IMR-90 (cell line): ENCODE measurements around the gene EPHA6. TPM values are rescaled to one million over a fixed set of nuclear protein-coding genes. Genes with fewer than 3 reads are reported as not detected.

Experiments used
- ATAC-seq: fragments of 200-7000 bp; cut with Tn5 transposase; 2 replicates; pipeline ENCODE4 v1.9.1; 2020; ENCODE audit warnings: low read depth, mild to moderate bottlenecking, moderate library complexity
- BruUV-seq: library from RNA; stranded (reverse); fragments of 400-500 nt; replicated peaks from 2 replicates; lab custom pipeline; 2021; lab: Mats Ljungman, UMichigan
- CTCF ChIA-PET: fragments of 300-600 bp; formaldehyde crosslinking; extraction: SDS; loops from one replicate; lab custom pipeline; 2021; ENCODE audit warnings: antibody characterized with exemption; lab: Yijun Ruan, JAX
- POLR2A ChIA-PET: fragments of 300-600 bp; sonication (Branson Sonifier 250); formaldehyde crosslinking; loops from one replicate; lab custom pipeline; 2022; ENCODE audit warnings: antibody characterized with exemption; ENCODE audit not compliant: unreplicated experiment; lab: Charles Lee
- DNase-seq: peaks from one replicate; pipeline ENCODE4 v3.0.0; 2013
- H2AFZ ChIP-seq: replicated peaks from 2 replicates; pipeline ENCODE3; 2013; ENCODE audit warnings: low read length, mild to moderate bottlenecking; ENCODE audit not compliant: poor library complexity
- H2AK5ac ChIP-seq: 2 replicates; pipeline ENCODE4 v1.6.1; 2013; ENCODE audit warnings: low read depth, low read length, inconsistent platforms
- H2AK9ac ChIP-seq: replicated peaks from 2 replicates; pipeline ENCODE3; 2013; ENCODE audit warnings: mild to moderate bottlenecking, low read depth, low read length, moderate library complexity; ENCODE audit not compliant: poor library complexity
- H2BK120ac ChIP-seq: 2 replicates; pipeline ENCODE4 v1.6.1; 2013; ENCODE audit warnings: low read depth, low read length, inconsistent platforms
- H2BK15ac ChIP-seq: 3 replicates; pipeline ENCODE4 v1.6.1; 2013; ENCODE audit warnings: low read depth, low read length, inconsistent platforms
- H2BK20ac ChIP-seq: 2 replicates; pipeline ENCODE4 v1.6.1; 2013; ENCODE audit warnings: low read depth, mild to moderate bottlenecking, inconsistent platforms, low read length, moderate library complexity
- H2BK5ac ChIP-seq: 2 replicates; pipeline ENCODE4 v1.6.1; 2013; ENCODE audit warnings: mild to moderate bottlenecking, low read depth, low read length, inconsistent platforms; ENCODE audit not compliant: poor library complexity, severe bottlenecking
- H3K14ac ChIP-seq: replicated peaks from 2 replicates; pipeline ENCODE4 v1.6.1; 2013; ENCODE audit warnings: low read depth, low read length, inconsistent platforms
- H3K18ac ChIP-seq: 2 replicates; pipeline ENCODE4 v1.6.1; 2013; ENCODE audit warnings: low read depth, low read length, control low read depth
- H3K23ac ChIP-seq: 2 replicates; pipeline ENCODE4 v1.6.1; 2013; ENCODE audit warnings: low read depth, low read length, inconsistent platforms
- H3K27ac ChIP-seq: 2 replicates; pipeline ENCODE4 v1.5.1; 2013; ENCODE audit warnings: mild to moderate bottlenecking, control low read depth, low read length; ENCODE audit not compliant: insufficient read depth
- H3K27me3 ChIP-seq: 2 replicates; pipeline ENCODE4 v1.6.1; 2013; ENCODE audit warnings: low read length; ENCODE audit not compliant: control insufficient read depth, insufficient read depth
- H3K36me3 ChIP-seq: 2 replicates; pipeline ENCODE4 v1.6.1; 2013; ENCODE audit warnings: low read length, mixed read lengths; ENCODE audit not compliant: control insufficient read depth, insufficient read depth
- H3K4ac ChIP-seq: 2 replicates; pipeline ENCODE4 v1.6.1; 2013; ENCODE audit warnings: low read depth, low read length, inconsistent platforms
- H3K4me1 ChIP-seq: 2 replicates; pipeline ENCODE4 v1.6.1; 2013; ENCODE audit warnings: low read length, mixed read lengths; ENCODE audit not compliant: control insufficient read depth, insufficient read depth
- H3K4me2 ChIP-seq: 2 replicates; pipeline ENCODE4 v1.6.1; 2013; ENCODE audit warnings: low read depth, mild to moderate bottlenecking, control low read depth, low read length, moderate library complexity
- H3K4me3 ChIP-seq: 2 replicates; pipeline ENCODE4 v1.5.1; 2013; ENCODE audit warnings: low read depth, mild to moderate bottlenecking, control low read depth, low read length, moderate library complexity; ENCODE audit not compliant: insufficient read depth
- H3K56ac ChIP-seq: 2 replicates; pipeline ENCODE4 v1.6.1; 2013; ENCODE audit warnings: low read length, inconsistent platforms; ENCODE audit not compliant: insufficient read depth; ENCODE audit errors: extremely low read depth
- H3K79me1 ChIP-seq, 2 experiments: 2 replicates each; pipeline ENCODE4 v1.6.1; 2013; ENCODE audit warnings: low read length in 2 of 2, inconsistent platforms in 1 of 2, low read depth in 1 of 2
- H3K9ac ChIP-seq: 2 replicates; pipeline ENCODE4 v1.6.1; 2013; ENCODE audit warnings: low read depth, low read length, control low read depth
- H3K9me1 ChIP-seq: 2 replicates; pipeline ENCODE4 v1.6.1; 2013; ENCODE audit warnings: low read length, inconsistent platforms; ENCODE audit not compliant: insufficient read depth
- H3K9me3 ChIP-seq: 2 replicates; pipeline ENCODE4 v1.6.1; 2013; ENCODE audit warnings: low read length; ENCODE audit not compliant: control insufficient read depth, insufficient read depth
- H4K20me1 ChIP-seq: 2 replicates; pipeline ENCODE4 v1.6.1; 2013; ENCODE audit warnings: low read length, inconsistent platforms; ENCODE audit not compliant: insufficient read depth
- H4K5ac ChIP-seq: 2 replicates; pipeline ENCODE4 v1.6.1; 2013; ENCODE audit warnings: mild to moderate bottlenecking, low read depth, low read length, control low read depth
- H4K8ac ChIP-seq, 2 experiments: 2 replicates each; pipeline ENCODE4 v1.6.1; 2013; ENCODE audit warnings: low read depth in 2 of 2, low read length in 2 of 2, control low read depth in 1 of 2, inconsistent platforms in 1 of 2
- H4K91ac ChIP-seq: 2 replicates; pipeline ENCODE4 v1.6.1; 2013; ENCODE audit warnings: low read depth, low read length, inconsistent platforms; ENCODE audit not compliant: insufficient read depth
- CEBPB ChIP-seq: IDR thresholded peaks from 2 replicates; pipeline ENCODE4 v1.6.1; 2012; ENCODE audit warnings: low read depth, low read length, improper control_type of control experiment
- ELK1 ChIP-seq: fragments of 150-350 bp; IDR thresholded peaks from 2 replicates; pipeline ENCODE4 v1.6.1; 2016; ENCODE audit warnings: low read depth, mild to moderate bottlenecking, low read length, moderate library complexity, borderline replicate concordance
- FOS ChIP-seq: fragments of 150-350 bp; IDR thresholded peaks from 2 replicates; pipeline ENCODE4 v1.6.1; 2016; ENCODE audit warnings: low read depth, low read length
- MAFK ChIP-seq: IDR thresholded peaks from 2 replicates; pipeline ENCODE4 v1.6.1; 2012; ENCODE audit warnings: low read depth, low read length, improper control_type of control experiment
- RCOR1 ChIP-seq: IDR thresholded peaks from 2 replicates; pipeline ENCODE4 v1.6.1; 2012; ENCODE audit warnings: mild to moderate bottlenecking, low read length, improper control_type of control experiment; ENCODE audit not compliant: insufficient replicate concordance
- RFX5 ChIP-seq: IDR thresholded peaks from 2 replicates; pipeline ENCODE4 v1.8.0; 2012; ENCODE audit warnings: low read depth, mild to moderate bottlenecking, low read length, moderate library complexity
- SMC3 ChIP-seq: fragments of 150-350 bp; IDR thresholded peaks from 2 replicates; pipeline ENCODE4 v1.6.1; 2016; ENCODE audit warnings: low read depth, mild to moderate bottlenecking, antibody characterized with exemption, low read length, moderate library complexity
- USF2 ChIP-seq: fragments of 150-350 bp; IDR thresholded peaks from 2 replicates; pipeline ENCODE4 v1.6.1; 2017; ENCODE audit warnings: mild to moderate bottlenecking, antibody characterized with exemption, low read length, low read depth
- WGBS, 2 experiments: methylation state at CpG; one replicate each; pipeline versions ENCODE4 v1.1.5 to v1.1.7; 2013; ENCODE audit warnings: missing lambda C conversion rate in 2 of 2; ENCODE audit not compliant: insufficient read length in 1 of 2; ENCODE audit errors: extremely low coverage in 2 of 2; 5-methylcytosine and 5-hydroxymethylcytosine counted together
- dilution Hi-C: fragments of 300-500 bp; cut with HindIII; formaldehyde crosslinking; loops from one replicate; pipeline ENCODE4 v1.14.3; 2018; ENCODE audit warnings: low sequenced_read_pairs; ENCODE audit not compliant: unreplicated experiment
- in situ Hi-C: fragments of 300-500 bp; cut with MboI; formaldehyde crosslinking; loops from 3 replicates; pipeline ENCODE4 v1.14.3; 2019; ENCODE audit warnings: low sequenced_read_pairs, inconsistent platforms, mixed read lengths
- intact Hi-C: fragments of 100-400 bp; cut with micrococcal nuclease; formaldehyde crosslinking; loops from 2 replicates; pipeline ENCODE4 v1.10.0; 2022
- polyA plus RNA-seq, 3 experiments: library from polyadenylated mRNA; depleted of rRNA; stranded (reverse); fragments of >200 nt; gene quantifications; 2 replicates each; pipeline ENCODE4 v1.2.3, GENCODE V29; 2012; ENCODE audit warnings: low replicate concordance in 1 of 3
- total RNA-seq: library from RNA; depleted of rRNA; stranded (reverse); fragments of >200 nt; gene quantifications from 2 replicates; pipeline ENCODE4 v1.2.3, GENCODE V29; 2012

The EPHA6 gene
- total and polyA plus RNA-seq, 2 of the 4 experiments (the other 2 are of a cell fraction) = not detected

- no peak overlapping the region for H3K56ac ChIP-seq
- H4K20me1 ChIP-seq = no peaks in the 10 kb centered on the region
- H4K5ac ChIP-seq = no peak overlapping the region
- H4K91ac ChIP-seq = no peak overlapping the region
- ATAC-seq (no peak), DNase-seq (no peak)
- no peak overlapping the region for H3K27ac ChIP-seq
- no peak overlapping the region for H3K23ac ChIP-seq
- H3K79me1 ChIP-seq = no peaks in the 10 kb centered on the region
- no peaks in the 10 kb centered on the region for H3K27me3 ChIP-seq
- no peak overlapping the region for H4K8ac ChIP-seq
- dilution Hi-C loops (no loop called here), in situ Hi-C loops (no loop called here), intact Hi-C loops (no loop called here)
- H3K9me1 ChIP-seq = no peaks in the 10 kb centered on the region
- no peak overlapping the region for H2AK9ac ChIP-seq
- no peak overlapping the region for H3K9ac ChIP-seq
- no peak overlapping the region for H2AFZ ChIP-seq
- no peak overlapping the region for H3K4ac ChIP-seq
- H2BK20ac ChIP-seq = no peak overlapping the region
- H2BK5ac ChIP-seq = no peak overlapping the region
- H3K4me1 ChIP-seq = no peaks in the 10 kb centered on the region
- no peak overlapping the region for H2BK15ac ChIP-seq
- no peak overlapping the region for H3K14ac ChIP-seq
- H2BK120ac ChIP-seq = no peak overlapping the region
- TF ChIP-seq CEBPB (no peak), SMC3 (no peak), MAFK (no peak), ELK1 (no peak), RCOR1 (no peak), RFX5 (no peak), USF2 (no peak), FOS (no peak)
- no peak overlapping the region for H2AK5ac ChIP-seq
- WGBS, 2 experiments = no CpG with 5 or more reads among the region's 1 CpG
- CTCF ChIA-PET = no interaction called here
- no peak overlapping the region for H3K18ac ChIP-seq
- H3K4me2 ChIP-seq = no peak overlapping the region
- no peak overlapping the region for H3K4me3 ChIP-seq
- no peaks in the 10 kb centered on the region for H3K36me3 ChIP-seq
- POLR2A ChIA-PET = no interaction called here
- BruUV-seq = no TSS peak
- no peaks in the 10 kb centered on the region for H3K9me3 ChIP-seq
These were observed 924.4 kb downstream of the EPHA6 start for GRCh38 chr3:97738761-97739160.
